ENCODE measurements around the gene TRPM5. TPM values are rescaled to one million over a fixed set of nuclear protein-coding genes. Genes with fewer than 3 reads are reported as not detected.

The TRPM5 gene
- total RNA-seq, 4 donors from 2014 or later: 0.21 TPM; not detected in 3

- H3K36me3 ChIP-seq: no peaks in the 10 kb centered on the region
- no peaks in the 10 kb centered on the region for H3K4me1 ChIP-seq
- H3K27me3 ChIP-seq: no peaks in the 10 kb centered on the region
- DNase-seq: no peak
- TF ChIP-seq POLR2A (IDR thresholded peaks at IDR 0.05): no peak
- TF ChIP-seq CTCF (IDR thresholded peaks at IDR 0.05): no peak
- no peak overlapping the region for H3K4me3 ChIP-seq
- H3K27ac ChIP-seq: no peak overlapping the region
- intact Hi-C loops (cut with DNase I; ENCODE audit: low total_unique reads): no loop called here
- no peaks in the 10 kb centered on the region for H3K9me3 ChIP-seq
Measured at GRCh38 chr11:2413742-2414579, 30.4 kb downstream of the TRPM5 start.

GRCh38 chr11:2412323-2412722 is 32.0 kb downstream of the TRPM5 start:
- peaks cover 0 to 12% of the 10 kb centered on the region in 2 donors for H3K4me1 ChIP-seq
- intact Hi-C loops (cut with DNase I; ENCODE audit: low total_unique reads): no loop called here
- no peak overlapping the region for H3K27ac ChIP-seq
- no peaks in the 10 kb centered on the region for H3K9me3 ChIP-seq
- DNase-seq: no peak
- H3K36me3 ChIP-seq: no peaks in the 10 kb centered on the region
- no peak overlapping the region for H3K4me3 ChIP-seq
- H3K27me3 ChIP-seq: no peaks in the 10 kb centered on the region
- TF ChIP-seq CTCF (IDR thresholded peaks at IDR 0.05) (no peak), POLR2A (IDR thresholded peaks at IDR 0.05) (no peak)

- no peak overlapping the region for H3K27ac ChIP-seq
- no peak overlapping the region for H3K4me3 ChIP-seq
- no peaks in the 10 kb centered on the region for H3K9me3 ChIP-seq
- H3K36me3 ChIP-seq: no peaks in the 10 kb centered on the region
- DNase-seq: no peak
- intact Hi-C loops (cut with DNase I; ENCODE audit: low total_unique reads): no loop called here
- TF ChIP-seq CTCF (IDR thresholded peaks at IDR 0.05): no peak
- no peak for TF ChIP-seq POLR2A (IDR thresholded peaks at IDR 0.05)
- H3K4me1 ChIP-seq: peaks cover 0 to 12% of the 10 kb centered on the region in 2 donors
- H3K27me3 ChIP-seq: no peaks in the 10 kb centered on the region
Measured at GRCh38 chr11:2411446-2412305, 32.6 kb downstream of the TRPM5 start.

- Histone ChIP-seq H3K4me1 (peaks cover 0 to 12% of the 10 kb centered on the region in 2 donors), H3K4me3 (no peak overlapping the region), H3K9me3 (no peaks in the 10 kb centered on the region), H3K27me3 (no peaks in the 10 kb centered on the region), H3K36me3 (no peaks in the 10 kb centered on the region), H3K27ac (peak overlapping the region; percentile 78 to 84)
- intact Hi-C loops (cut with DNase I; ENCODE audit: low total_unique reads): no loop called here
- TF ChIP-seq POLR2A (IDR thresholded peaks at IDR 0.05) (no peak), CTCF (IDR thresholded peaks at IDR 0.05) (no peak)
- no peak for DNase-seq
Measured at GRCh38 chr11:2410616-2411015, 33.7 kb downstream of the TRPM5 start.

Measured in uterus (tissue), 4 donors.